ENCODE results near the gene DNASE1L2.
"Not testable (repeated sequence)": the region's sequence is repeated elsewhere in the genome, so short reads cannot be mapped to it uniquely, and the experiment has no call there.

DNA sequence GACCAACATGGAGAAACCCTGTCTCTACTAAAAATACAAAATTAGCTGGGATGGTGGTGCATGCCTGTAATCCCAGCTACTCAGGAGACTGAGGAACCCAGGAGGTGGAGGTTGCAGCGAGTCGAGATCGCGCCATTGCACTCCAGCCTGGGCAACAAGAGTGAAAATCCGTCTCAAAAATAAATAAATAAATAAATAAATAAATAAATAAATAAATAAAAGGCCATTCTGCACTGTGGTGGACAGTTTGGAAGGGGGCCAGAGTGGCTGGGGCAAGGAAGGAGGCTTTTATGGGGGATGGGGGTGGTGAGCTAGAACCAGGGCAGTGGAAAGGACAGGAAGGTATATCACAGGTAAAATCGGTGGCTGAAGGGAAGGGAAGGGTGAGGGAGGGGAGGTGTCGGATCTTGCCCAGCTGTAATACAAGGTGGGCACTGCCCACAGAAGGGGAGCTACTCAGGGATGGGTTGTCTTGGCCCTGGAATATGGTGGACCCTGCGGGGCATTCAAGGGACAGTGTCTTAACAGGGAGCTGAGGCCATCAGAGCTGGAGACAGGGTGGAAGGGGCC, 33.0 kb upstream of the DNASE1L2 start:
- TF ChIP-seq CTCF (conservative IDR thresholded peaks at IDR 0.05; ENCODE audit: low read length); EZH2phosphoT487 (IDR thresholded peaks at IDR 0.05; ENCODE audit: borderline replicate concordance): not testable (repeated sequence)
